ENCODE data around the gene COQ10B. TPM values are rescaled to one million over a fixed set of nuclear protein-coding genes. Genes with fewer than 3 reads are reported as not detected.

Gene COQ10B
- total and polyA plus RNA-seq, 2 experiments from 2014 or later = 7.3 to 24.9 TPM

DNA sequence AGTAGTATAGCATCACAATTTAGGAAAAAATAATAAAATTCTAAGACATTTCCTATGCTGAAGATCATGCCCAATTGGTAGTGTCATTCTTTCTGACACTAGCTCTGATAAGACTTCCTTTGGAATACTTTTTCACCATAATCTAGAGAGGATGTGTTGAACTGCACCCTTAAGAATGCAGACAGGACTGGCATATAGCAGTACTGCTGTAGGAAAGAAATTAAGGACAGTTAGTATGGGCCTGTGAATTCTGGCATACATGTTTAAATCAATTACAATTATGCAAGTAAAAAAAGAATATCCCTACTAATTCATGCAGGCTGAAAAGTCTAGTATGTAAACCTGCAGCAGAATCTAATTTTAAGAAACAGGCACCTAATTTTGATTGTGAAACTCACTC is 33.9 kb upstream of the COQ10B start:
- no peaks in the 10 kb centered on the region for H3K9me3 ChIP-seq (ENCODE audit: low read depth)
- H3K27me3 ChIP-seq = no peaks in the 10 kb centered on the region
- H3K27ac ChIP-seq = no peak overlapping the region
- no peak overlapping the region for H3K4me3 ChIP-seq
- peaks cover 68% of the 10 kb centered on the region for H3K36me3 ChIP-seq
- no peaks in the 10 kb centered on the region for H3K4me1 ChIP-seq (ENCODE audit: low read depth)
- TF ChIP-seq, protein P1, sequence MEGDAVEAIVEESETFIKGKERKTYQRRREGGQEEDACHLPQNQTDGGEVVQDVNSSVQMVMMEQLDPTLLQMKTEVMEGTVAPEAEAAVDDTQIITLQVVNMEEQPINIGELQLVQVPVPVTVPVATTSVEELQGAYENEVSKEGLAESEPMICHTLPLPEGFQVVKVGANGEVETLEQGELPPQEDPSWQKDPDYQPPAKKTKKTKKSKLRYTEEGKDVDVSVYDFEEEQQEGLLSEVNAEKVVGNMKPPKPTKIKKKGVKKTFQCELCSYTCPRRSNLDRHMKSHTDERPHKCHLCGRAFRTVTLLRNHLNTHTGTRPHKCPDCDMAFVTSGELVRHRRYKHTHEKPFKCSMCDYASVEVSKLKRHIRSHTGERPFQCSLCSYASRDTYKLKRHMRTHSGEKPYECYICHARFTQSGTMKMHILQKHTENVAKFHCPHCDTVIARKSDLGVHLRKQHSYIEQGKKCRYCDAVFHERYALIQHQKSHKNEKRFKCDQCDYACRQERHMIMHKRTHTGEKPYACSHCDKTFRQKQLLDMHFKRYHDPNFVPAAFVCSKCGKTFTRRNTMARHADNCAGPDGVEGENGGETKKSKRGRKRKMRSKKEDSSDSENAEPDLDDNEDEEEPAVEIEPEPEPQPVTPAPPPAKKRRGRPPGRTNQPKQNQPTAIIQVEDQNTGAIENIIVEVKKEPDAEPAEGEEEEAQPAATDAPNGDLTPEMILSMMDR (IDR thresholded peaks at IDR 0.05; ENCODE audit: low read depth, low read length) = no peak
- no peak for DNase-seq (ENCODE audit: low read depth in 1 of 2, low spot score in 1 of 2)

DNA sequence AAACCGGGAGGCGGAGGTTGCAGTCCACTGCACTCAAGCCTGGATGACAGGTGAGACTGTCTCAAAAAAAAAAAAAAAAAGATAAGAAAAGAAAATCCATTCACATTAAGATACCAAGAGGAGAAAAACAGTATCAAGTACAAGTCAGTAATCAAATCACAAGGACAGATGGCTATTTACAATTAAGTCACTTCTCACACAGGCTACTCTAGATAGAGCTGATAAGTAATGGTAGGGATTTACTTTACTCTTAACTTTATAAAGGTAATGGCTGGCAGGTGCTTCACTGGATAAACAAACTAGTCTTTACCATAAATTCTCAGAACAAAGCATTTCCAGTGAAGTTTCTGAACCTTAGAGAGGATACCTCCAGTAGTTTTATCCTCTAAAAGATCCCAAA is 30.0 kb upstream of the COQ10B start:
- H3K4me1 ChIP-seq (ENCODE audit: low read depth) = no peaks in the 10 kb centered on the region
- no peak overlapping the region for H3K27ac ChIP-seq
- no peak for DNase-seq (ENCODE audit: low read depth in 1 of 2, low spot score in 1 of 2)
- H3K9me3 ChIP-seq (ENCODE audit: low read depth) = no peaks in the 10 kb centered on the region
- H3K4me3 ChIP-seq = no peak overlapping the region
- H3K27me3 ChIP-seq = no peaks in the 10 kb centered on the region
- TF ChIP-seq, protein P1 (IDR thresholded peaks at IDR 0.05; ENCODE audit: low read depth, low read length) = no peak
- H3K36me3 ChIP-seq = peaks cover 34% of the 10 kb centered on the region

DNA sequence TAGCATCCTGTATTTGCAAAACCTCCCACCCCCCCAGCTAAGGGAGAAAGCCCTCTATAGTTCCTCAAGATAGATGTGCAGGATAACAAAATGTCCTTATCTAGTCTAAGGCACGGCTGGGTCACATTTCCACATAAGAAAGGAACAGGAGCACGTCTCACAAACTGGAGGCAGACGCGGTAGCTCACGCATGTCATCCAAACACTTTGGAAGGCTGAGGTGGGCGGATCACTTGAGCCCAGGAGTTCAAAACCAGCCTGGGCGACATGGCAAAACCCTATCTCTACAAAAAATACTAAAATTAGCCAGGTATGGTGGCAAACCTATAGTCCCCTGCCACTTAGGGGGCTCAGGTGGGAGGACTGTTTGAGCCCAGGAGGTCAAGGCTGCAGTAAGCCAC is 27.8 kb upstream of the COQ10B start:
- TF ChIP-seq, protein P1 (IDR thresholded peaks at IDR 0.05; ENCODE audit: low read depth, low read length) = no peak
- Histone ChIP-seq H3K4me1 (ENCODE audit: low read depth) (no peaks in the 10 kb centered on the region), H3K9me3 (ENCODE audit: low read depth) (no peaks in the 10 kb centered on the region), H3K27me3 (no peaks in the 10 kb centered on the region), H3K36me3 (peaks cover 11% of the 10 kb centered on the region), H3K27ac (peak overlapping the region; percentile 41), H3K4me3 (no peak overlapping the region)
- no peak for DNase-seq (ENCODE audit: low read depth in 1 of 2, low spot score in 1 of 2)

DNA sequence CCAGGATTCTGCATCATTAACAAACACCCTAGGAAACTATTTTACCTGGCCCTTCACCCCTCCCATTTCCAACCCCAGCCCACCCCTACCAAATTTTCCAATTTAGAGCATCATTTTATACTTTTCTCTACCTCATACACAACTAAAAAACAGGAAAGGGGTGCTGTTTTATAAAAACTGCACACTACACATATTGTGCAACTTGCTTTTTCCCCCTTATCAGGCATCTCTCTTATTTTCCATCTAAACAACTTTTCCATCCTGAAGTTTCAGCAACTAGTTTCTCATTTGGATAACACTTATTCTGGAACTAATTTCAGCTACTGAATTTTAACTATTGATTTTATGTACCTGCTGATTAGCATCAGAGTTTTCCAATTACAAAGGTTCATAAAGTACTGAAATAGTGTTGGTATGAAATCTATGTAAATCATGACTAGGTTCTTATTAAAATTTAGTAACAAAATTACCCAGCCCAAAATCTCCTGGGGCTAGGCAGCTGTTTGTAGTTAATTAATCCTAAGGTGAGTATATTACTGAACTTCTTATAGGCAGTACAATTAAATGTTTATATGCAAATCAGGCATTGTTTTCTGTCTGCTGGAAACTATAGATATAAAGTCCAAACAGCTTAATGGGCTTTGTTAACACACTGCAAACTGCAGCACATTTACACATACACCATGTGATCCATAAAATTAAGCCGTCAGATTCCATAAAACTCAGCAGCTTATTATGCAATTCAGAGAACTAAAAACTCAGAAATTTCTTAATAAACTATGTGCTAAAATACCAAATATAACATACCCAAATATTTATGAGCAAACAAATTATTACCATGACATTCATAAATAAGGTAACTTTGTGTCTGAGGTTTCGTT is 26.4 kb upstream of the COQ10B start:
- Histone ChIP-seq H3K36me3 (peaks cover 5% of the 10 kb centered on the region), H3K27ac (no peak overlapping the region), H3K27me3 (no peaks in the 10 kb centered on the region), H3K4me3 (no peak overlapping the region), H3K4me1 (ENCODE audit: low read depth) (no peaks in the 10 kb centered on the region), H3K9me3 (ENCODE audit: low read depth) (no peaks in the 10 kb centered on the region)
- TF ChIP-seq, protein P1 (IDR thresholded peaks at IDR 0.05; ENCODE audit: low read depth, low read length) = no peak
- DNase-seq (ENCODE audit: low read depth in 1 of 2, low spot score in 1 of 2) = peak in 1 of 2 donors; percentile 5

DNA sequence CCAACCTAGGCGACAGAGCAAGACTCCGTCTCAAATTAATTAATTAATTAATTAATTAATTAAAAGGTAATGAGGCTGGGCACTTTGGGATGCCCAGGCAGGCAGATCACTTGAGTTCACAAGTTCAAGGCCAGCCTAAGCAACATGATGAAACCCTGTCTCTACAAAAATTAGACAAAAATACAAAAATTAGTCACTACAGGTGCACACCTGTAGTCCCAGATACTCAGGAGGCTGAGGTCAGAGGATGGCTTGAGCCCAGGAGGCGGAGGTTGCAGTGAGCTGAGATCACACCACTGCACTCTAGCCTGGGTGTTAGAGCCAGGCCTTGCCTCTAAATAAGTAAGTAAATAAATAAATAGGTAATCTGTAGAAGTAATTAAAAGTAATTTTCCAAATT is 25.4 kb upstream of the COQ10B start:
- Histone ChIP-seq H3K27ac (no peak overlapping the region), H3K9me3 (ENCODE audit: low read depth) (no peaks in the 10 kb centered on the region), H3K36me3 (peaks cover under 1% of the 10 kb centered on the region), H3K4me1 (ENCODE audit: low read depth) (peaks cover 5% of the 10 kb centered on the region), H3K4me3 (no peak overlapping the region), H3K27me3 (no peaks in the 10 kb centered on the region)
- no peak for DNase-seq (ENCODE audit: low read depth in 1 of 2, low spot score in 1 of 2)
- TF ChIP-seq, protein P1 (IDR thresholded peaks at IDR 0.05; ENCODE audit: low read depth, low read length) = no peak
